Duodenal mucosa (tissue), 2 donors: ENCODE results near the gene MASP2.
"Not testable (repeated sequence)": the region's sequence is repeated elsewhere in the genome, so short reads cannot be mapped to it uniquely, and the experiment has no call there.

Experiments
- H3K27ac ChIP-seq: one replicate; pipeline ENCODE4 v1.7.0; 2013; ENCODE audit warnings: low read depth, low read length
- H3K27me3 ChIP-seq, 2 donors: one replicate each; pipeline ENCODE4 v1.7.0; 2013; ENCODE audit warnings: low read length in 2 of 2, control low read depth in 1 of 2; ENCODE audit not compliant: insufficient read depth in 2 of 2, control insufficient read depth in 1 of 2
- H3K36me3 ChIP-seq, 2 donors: one replicate each; pipeline ENCODE4 v1.7.0; 2013; ENCODE audit warnings: low read length in 2 of 2, control low read depth in 1 of 2; ENCODE audit not compliant: insufficient read depth in 2 of 2, control insufficient read depth in 1 of 2
- H3K4me1 ChIP-seq, 2 donors: one replicate each; pipeline ENCODE4 v1.7.0; 2013; ENCODE audit warnings: low read length in 2 of 2, control low read depth in 1 of 2; ENCODE audit not compliant: insufficient read depth in 2 of 2, control insufficient read depth in 1 of 2
- H3K4me3 ChIP-seq, 2 donors: one replicate each; pipeline ENCODE4 v1.7.0; 2013; ENCODE audit warnings: low read length in 2 of 2, low read depth in 1 of 2
- H3K9ac ChIP-seq, 2 donors: one replicate each; pipeline ENCODE4 v1.7.0; 2013; ENCODE audit warnings: low read length in 2 of 2, low read depth in 1 of 2
- H3K9me3 ChIP-seq, 2 donors: one replicate each; pipeline ENCODE4 v1.7.0; 2013; ENCODE audit warnings: low read length in 2 of 2, control low read depth in 1 of 2; ENCODE audit not compliant: control insufficient read depth in 1 of 2

The MASP2 gene

GRCh38 chr1:11039351-11040104 lies 7.5 kb downstream of the MASP2 start:
- no peak overlapping the region for H3K27ac ChIP-seq
- no peaks in the 10 kb centered on the region for H3K36me3 ChIP-seq
- H3K4me3 ChIP-seq, result no peak overlapping the region
- no peaks in the 10 kb centered on the region for H3K9me3 ChIP-seq
- no peaks in the 10 kb centered on the region for H3K4me1 ChIP-seq
- H3K27me3 ChIP-seq, result no peaks in the 10 kb centered on the region
- no peak overlapping the region for H3K9ac ChIP-seq

GRCh38 chr1:11037740-11038182 lies 9.3 kb downstream of the MASP2 start:
- no peak overlapping the region for H3K9ac ChIP-seq
- H3K27me3 ChIP-seq, result no peaks in the 10 kb centered on the region
- H3K4me1 ChIP-seq, result no peaks in the 10 kb centered on the region
- H3K4me3 ChIP-seq, result no peak overlapping the region
- H3K36me3 ChIP-seq, result no peaks in the 10 kb centered on the region
- H3K27ac ChIP-seq, result no peak overlapping the region
- no peaks in the 10 kb centered on the region for H3K9me3 ChIP-seq

GRCh38 chr1:11037019-11037739 lies 9.9 kb downstream of the MASP2 start:
- not testable (repeated sequence) for H3K4me1 ChIP-seq, H3K36me3 ChIP-seq

GRCh38 chr1:11031624-11032262 lies 15.3 kb downstream of the MASP2 start:
- no peak overlapping the region for H3K4me3 ChIP-seq
- no peaks in the 10 kb centered on the region for H3K27me3 ChIP-seq
- no peaks in the 10 kb centered on the region for H3K4me1 ChIP-seq
- no peak overlapping the region for H3K27ac ChIP-seq
- no peaks in the 10 kb centered on the region for H3K9me3 ChIP-seq
- no peak overlapping the region for H3K9ac ChIP-seq
- peaks cover 9 to 19% of the 10 kb centered on the region in 2 donors for H3K36me3 ChIP-seq

More at GRCh38 chr1:11037019-11037739, 9.9 kb downstream of the MASP2 start:
- H3K27ac ChIP-seq, H3K9ac ChIP-seq, H3K27me3 ChIP-seq, H3K9me3 ChIP-seq, H3K4me3 ChIP-seq: not testable (repeated sequence)

- H3K27ac ChIP-seq, result no peak overlapping the region
- H3K9me3 ChIP-seq, result no peaks in the 10 kb centered on the region
- peaks cover 14 to 27% of the 10 kb centered on the region in 2 donors for H3K36me3 ChIP-seq
- no peaks in the 10 kb centered on the region for H3K27me3 ChIP-seq
- H3K4me3 ChIP-seq, result no peak overlapping the region
- no peak overlapping the region for H3K9ac ChIP-seq
- H3K4me1 ChIP-seq, result no peaks in the 10 kb centered on the region
Observed at GRCh38 chr1:11030865-11031264, 16.2 kb downstream of the MASP2 start.

GRCh38 chr1:11028018-11028417 lies 19.0 kb downstream of the MASP2 start:
- H3K27ac ChIP-seq, result no peak overlapping the region
- H3K4me3 ChIP-seq, result no peak overlapping the region
- no peaks in the 10 kb centered on the region for H3K9me3 ChIP-seq
- no peaks in the 10 kb centered on the region for H3K4me1 ChIP-seq
- H3K27me3 ChIP-seq, result no peaks in the 10 kb centered on the region
- H3K36me3 ChIP-seq, result peaks cover 21 to 53% of the 10 kb centered on the region in 2 donors
- no peak overlapping the region for H3K9ac ChIP-seq

GRCh38 chr1:11027316-11027715 lies 19.7 kb downstream of the MASP2 start:
- Histone ChIP-seq H3K9me3 (no peaks in the 10 kb centered on the region), H3K4me3 (no peak overlapping the region), H3K27ac (no peak overlapping the region), H3K36me3 (peaks cover 22 to 58% of the 10 kb centered on the region in 2 donors), H3K9ac (no peak overlapping the region), H3K27me3 (no peaks in the 10 kb centered on the region), H3K4me1 (no peaks in the 10 kb centered on the region)

- no peak overlapping the region for H3K4me3 ChIP-seq
- no peaks in the 10 kb centered on the region for H3K9me3 ChIP-seq
- H3K9ac ChIP-seq, result no peak overlapping the region
- no peak overlapping the region for H3K27ac ChIP-seq
- no peaks in the 10 kb centered on the region for H3K27me3 ChIP-seq
- H3K36me3 ChIP-seq, result peaks cover 26 to 62% of the 10 kb centered on the region in 2 donors
- no peaks in the 10 kb centered on the region for H3K4me1 ChIP-seq
Observed at GRCh38 chr1:11026903-11027302, 20.1 kb downstream of the MASP2 start.

GRCh38 chr1:11026052-11026451 lies 21.0 kb downstream of the MASP2 start:
- H3K9ac ChIP-seq, result no peak overlapping the region
- no peaks in the 10 kb centered on the region for H3K9me3 ChIP-seq
- H3K27me3 ChIP-seq, result no peaks in the 10 kb centered on the region
- no peaks in the 10 kb centered on the region for H3K4me1 ChIP-seq
- H3K4me3 ChIP-seq, result no peak overlapping the region
- no peak overlapping the region for H3K27ac ChIP-seq
- peaks cover 32 to 71% of the 10 kb centered on the region in 2 donors for H3K36me3 ChIP-seq

GRCh38 chr1:11025618-11026017 lies 21.4 kb downstream of the MASP2 start:
- peaks cover 32 to 75% of the 10 kb centered on the region in 2 donors for H3K36me3 ChIP-seq

More at GRCh38 chr1:11025618-11026017, 21.4 kb downstream of the MASP2 start:
- Histone ChIP-seq H3K9ac (no peak overlapping the region), H3K27ac (no peak overlapping the region), H3K4me3 (no peak overlapping the region), H3K4me1 (no peaks in the 10 kb centered on the region), H3K27me3 (no peaks in the 10 kb centered on the region), H3K9me3 (no peaks in the 10 kb centered on the region)
